ENCODE measurements around the gene C17orf67.
"Not testable (repeated sequence)": the region's sequence is repeated elsewhere in the genome, so short reads cannot be mapped to it uniquely, and the experiment has no call there.

C17orf67 gene

DNA sequence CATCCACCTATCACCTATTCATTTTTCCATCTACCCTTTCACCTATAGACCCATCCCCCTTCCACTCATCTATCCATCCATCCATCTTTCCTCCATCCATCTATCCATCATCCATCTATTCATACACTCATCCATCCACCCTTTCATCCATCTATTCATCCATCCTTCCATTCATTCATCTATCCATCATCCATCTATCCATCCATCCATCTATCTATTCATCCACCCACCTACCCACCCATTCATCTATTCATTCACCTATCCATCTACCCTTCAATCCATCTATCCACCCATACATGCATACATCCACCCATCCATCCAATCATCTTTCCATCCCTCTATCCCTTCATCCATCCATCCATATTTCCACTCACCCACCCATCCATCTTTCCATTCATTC lies 63.3 kb downstream of the C17orf67 start:
- DNase-seq: no peak

- DNase-seq: no peak
These were observed 68.3 kb downstream of the C17orf67 start for GRCh38 chr17:56765449-56765848.

GRCh38 chr17:56762988-56763387 lies 70.7 kb downstream of the C17orf67 start:
- DNase-seq: no peak

DNA sequence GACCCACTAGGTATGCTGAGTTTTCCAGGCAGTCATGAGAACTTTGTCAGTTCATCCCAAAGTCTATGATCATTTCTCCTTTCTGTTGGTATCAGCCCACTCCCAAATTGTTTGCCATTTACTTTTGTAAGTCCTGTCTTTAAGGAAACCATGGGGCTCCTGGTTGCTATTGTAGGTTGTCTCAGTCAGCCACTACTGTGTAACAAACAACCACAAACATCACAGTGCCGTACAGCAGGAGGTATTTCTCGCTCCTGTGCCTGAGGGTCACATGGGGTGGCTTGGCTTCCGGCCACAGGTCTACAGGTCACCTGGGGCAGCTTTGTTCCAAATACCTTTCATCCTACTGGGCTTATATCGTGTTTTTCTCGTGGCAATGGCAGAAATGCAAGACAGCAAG lies 71.6 kb downstream of the C17orf67 start:
- no peak for DNase-seq

DNA sequence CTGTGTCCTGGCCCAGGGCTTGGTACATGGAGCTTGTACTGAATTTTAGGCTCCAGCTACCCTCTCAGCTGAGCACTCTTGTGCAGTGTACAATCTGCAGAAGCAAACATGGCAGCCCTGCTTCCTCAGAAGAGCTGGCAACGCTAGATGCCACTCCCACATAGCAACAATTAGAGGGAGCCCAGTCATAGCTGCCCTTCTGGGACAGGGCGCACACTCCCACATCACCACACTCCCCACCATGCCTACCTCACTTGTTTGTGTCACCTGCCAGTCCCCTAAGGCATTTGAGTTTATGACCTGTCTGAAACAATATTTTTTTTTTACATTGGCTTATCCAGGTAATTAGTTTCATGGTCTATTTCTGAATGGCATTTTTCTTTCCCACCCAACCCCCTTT lies 72.3 kb downstream of the C17orf67 start:
- no peak for DNase-seq

DNA sequence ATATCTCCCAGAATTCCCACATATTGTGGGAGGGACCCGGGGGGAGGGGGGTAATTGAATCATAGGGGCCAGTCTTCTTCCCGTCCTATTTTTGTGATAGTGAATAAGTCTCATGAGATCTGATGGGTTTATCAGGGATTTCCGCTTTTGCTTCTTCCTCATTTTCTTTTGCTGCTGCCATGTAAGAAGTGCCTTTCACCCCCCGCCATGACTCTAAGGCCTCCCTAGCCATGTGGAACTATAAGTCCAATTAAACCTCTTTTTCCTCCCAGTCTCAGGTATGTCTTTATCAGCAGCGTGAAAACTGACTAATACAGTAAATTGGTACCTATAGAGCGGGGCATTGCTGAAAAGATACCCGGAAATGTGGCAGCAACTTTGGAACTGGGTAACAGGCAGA lies 76.1 kb downstream of the C17orf67 start:
- DNase-seq: not testable (repeated sequence)

DNA sequence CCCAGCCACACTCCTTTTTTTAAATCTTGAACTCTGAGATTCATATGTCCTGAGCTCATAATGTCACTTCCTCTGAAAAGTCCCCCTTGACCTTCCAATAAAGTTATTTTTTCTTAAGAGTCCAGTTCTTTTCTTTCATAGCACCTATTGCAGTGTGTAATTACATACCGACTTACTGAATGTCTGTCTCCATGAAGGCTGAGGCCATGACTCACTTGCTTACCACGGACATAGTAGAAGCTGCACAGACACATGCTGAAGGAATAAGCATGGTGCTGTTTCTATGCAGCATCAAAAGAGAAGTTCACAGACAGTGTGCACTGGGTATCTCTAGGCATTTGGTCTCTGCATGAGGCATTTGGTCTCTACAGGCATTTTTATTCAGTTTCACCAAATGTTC lies 77.2 kb downstream of the C17orf67 start:
- DNase-seq: no peak

GRCh38 chr17:56755310-56755709 lies 78.4 kb downstream of the C17orf67 start:
- DNase-seq: no peak

DNA sequence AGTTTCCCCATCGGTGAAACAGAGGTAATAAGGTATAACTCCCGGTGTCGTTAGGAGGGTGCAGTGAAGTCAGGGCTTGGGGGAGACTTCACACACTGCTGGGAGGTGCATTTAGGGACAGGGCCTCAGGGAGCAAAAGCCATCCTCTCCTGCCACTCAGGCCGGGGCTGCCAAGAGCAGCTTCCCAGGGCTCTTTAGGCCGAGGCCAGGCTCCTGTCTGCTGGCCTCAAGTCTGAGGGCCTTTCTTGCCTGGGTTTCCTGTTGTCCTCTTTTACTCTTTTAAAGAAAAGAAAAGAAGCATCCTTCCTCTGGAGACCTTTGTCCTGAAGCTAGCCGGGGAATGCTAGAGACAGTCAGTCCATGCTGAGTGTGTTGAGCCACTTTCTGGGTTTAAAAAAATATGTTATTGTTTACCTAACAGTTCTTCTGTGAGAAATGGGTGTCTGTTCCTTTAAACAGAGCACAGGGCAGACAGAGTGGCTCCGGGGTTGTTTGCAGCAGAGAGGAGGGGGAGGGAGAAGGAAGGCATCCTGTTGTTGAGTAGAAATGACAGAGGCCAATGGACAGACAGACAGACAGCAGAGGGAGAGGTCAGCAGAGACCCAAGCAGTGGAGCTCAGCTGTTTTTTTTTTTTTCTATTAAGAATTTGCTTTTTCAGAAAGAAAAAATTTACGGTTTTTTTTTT lies 79.1 kb downstream of the C17orf67 start:
- DNase-seq: no peak

DNA sequence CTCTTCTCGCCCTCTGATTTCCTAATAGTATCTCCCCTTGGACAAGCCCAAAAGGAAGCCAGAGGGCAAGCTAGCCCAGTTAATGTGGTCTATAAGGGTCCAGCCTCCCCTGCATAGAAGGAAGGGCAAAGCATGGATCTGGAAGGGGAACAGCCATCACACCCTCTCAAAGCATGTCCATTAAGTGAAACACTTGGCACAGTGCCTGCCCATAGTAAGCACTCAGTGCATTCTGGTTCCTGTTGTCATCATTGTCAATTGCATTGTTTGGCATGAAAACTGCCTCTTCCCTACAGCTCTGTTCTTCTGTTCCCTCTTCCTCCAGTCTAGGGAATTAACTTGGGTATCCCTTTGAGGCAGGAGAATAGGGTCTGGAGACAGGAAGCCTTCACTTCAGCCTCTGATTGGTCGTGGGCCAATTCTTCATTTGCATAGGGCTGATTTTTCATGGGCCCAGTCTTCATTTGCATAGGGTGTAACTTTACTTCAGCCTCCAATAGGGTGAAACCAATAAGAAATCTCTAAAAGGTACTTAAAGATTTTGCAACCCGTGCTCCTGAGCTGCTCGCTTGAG lies 81.4 kb downstream of the C17orf67 start:
- DNase-seq: no peak

GRCh38 chr17:56751145-56751738 lies 82.5 kb downstream of the C17orf67 start:
- DNase-seq: no peak

DNA sequence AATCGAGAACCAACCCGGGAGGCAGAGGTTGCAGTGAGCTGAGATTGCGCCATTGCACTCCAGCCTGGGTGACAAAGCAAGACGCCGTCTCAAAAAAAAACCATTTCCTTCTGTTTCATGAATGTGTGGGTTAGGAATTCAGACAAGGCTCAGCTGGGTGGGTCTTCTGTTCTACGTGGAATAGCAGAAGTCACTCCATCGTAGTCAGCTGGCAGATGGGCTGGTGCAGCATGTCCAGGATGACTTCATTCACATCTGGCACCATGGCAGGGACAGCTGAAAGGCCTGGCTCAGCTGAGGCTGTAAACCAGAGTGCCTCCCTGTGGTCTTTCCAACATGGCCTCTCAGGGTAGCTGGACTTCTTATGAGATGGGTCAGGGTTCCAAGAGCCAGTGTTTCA lies 89.0 kb downstream of the C17orf67 start:
- no peak for DNase-seq

DNA sequence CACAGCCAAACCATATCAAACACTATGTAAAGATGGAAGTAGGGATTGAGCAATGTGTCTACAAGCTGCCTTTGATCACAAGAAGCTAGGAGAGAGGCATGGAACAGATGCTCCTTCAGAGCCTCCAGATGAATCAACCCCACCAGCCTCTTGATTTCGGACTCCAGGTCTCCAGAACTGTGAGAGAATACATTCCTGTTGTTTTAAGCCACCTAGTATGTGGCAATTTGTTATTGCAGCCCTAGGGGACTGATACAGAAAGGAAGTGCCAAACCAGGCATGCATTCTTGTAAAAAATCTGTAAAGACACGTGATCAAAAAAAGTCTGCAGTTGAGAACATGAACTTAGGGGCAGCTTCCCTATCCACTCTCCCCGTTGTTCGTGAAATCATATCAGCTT lies 91.1 kb downstream of the C17orf67 start:
- DNase-seq: no peak

All from NCI-H510A (cell line).